Kidney (tissue), 14 donors: ENCODE measurements around the gene ASAP2. TPM values are rescaled to one million over a fixed set of nuclear protein-coding genes. Genes with fewer than 3 reads are reported as not detected.

Experiments used
- DNase-seq, 5 donors: peaks; one replicate each; pipeline ENCODE4 v3.0.0-alpha.2; 2013 to 2020
- FAIRE-seq: peaks from 2 replicates; lab custom pipeline; 2012; peaks lifted over from hg19 to GRCh38; lab: Jason Lieb, UNC
- H3K27ac ChIP-seq, 2 donors: one replicate each; pipeline ENCODE4 v1.7.0; 2013; ENCODE audit warnings: low read depth in 2 of 2, low read length in 2 of 2, inconsistent platforms in 1 of 2
- H3K27me3 ChIP-seq: one replicate; pipeline ENCODE4 v1.7.1; 2013; ENCODE audit warnings: low read length, inconsistent platforms; ENCODE audit not compliant: control insufficient read depth, insufficient read depth
- H3K36me3 ChIP-seq, 3 donors: one replicate each; pipeline versions ENCODE4 v1.7.0 to v1.7.1; 2013; ENCODE audit warnings: low read length in 3 of 3, control low read depth in 1 of 3, inconsistent platforms in 1 of 3; ENCODE audit not compliant: insufficient read depth in 3 of 3, control insufficient read depth in 2 of 3
- H3K4me1 ChIP-seq, 3 donors: one replicate each; pipeline versions ENCODE4 v1.7.0 to v1.7.1; 2013; ENCODE audit warnings: low read length in 3 of 3, inconsistent platforms in 1 of 3, low read depth in 1 of 3; ENCODE audit not compliant: control insufficient read depth in 2 of 3, insufficient read depth in 2 of 3
- H3K4me3 ChIP-seq, 3 donors: one replicate each; pipeline versions ENCODE4 v1.7.0 to v1.8.1; 2013; ENCODE audit warnings: low read length in 3 of 3, control low read depth in 1 of 3, inconsistent platforms in 1 of 3
- H3K9ac ChIP-seq, 3 donors: one replicate each; pipeline versions ENCODE4 v1.7.0 to v1.7.1; 2013; ENCODE audit warnings: low read length in 3 of 3, control low read depth in 1 of 3, inconsistent platforms in 1 of 3
- H3K9me3 ChIP-seq, 3 donors: one replicate each; pipeline versions ENCODE4 v1.7.0 to v1.7.1; 2013; ENCODE audit warnings: low read length in 3 of 3, control low read depth in 1 of 3, inconsistent platforms in 1 of 3; ENCODE audit not compliant: control insufficient read depth in 2 of 3, insufficient read depth in 1 of 3
- intact Hi-C: fragments of 100-400 bp; cut with DNase I; formaldehyde crosslinking; loops from one replicate; pipeline ENCODE4 v1.11.1; 2022
- polyA plus RNA-seq: library from polyadenylated mRNA; stranded (reverse); fragments of 350-450 nt; fragmentation: Illumina TruSeq; extraction: RNeasy Lipid Tissue Mini Kit (QIAGEN cat#74804); gene quantifications from one replicate; pipeline ENCODE4 v1.2.3, GENCODE V29; 2014; ENCODE audit warnings: low read depth, low replicate concordance; ENCODE audit not compliant: insufficient read depth
- total RNA-seq: library from RNA; stranded (reverse); fragmentation: NEBNext Ultra II Directional; extraction: Animal tissue kit (Norgen Biotek cat#: 25700); gene quantifications from one replicate; pipeline ENCODE4 v1.2.1, GENCODE V29; 2021
- TF ChIP-seq, protein P1 (sequence below): IDR thresholded peaks from 3 replicates; pipeline ENCODE4 v1.5.1; 2012; ENCODE audit warnings: mild to moderate bottlenecking, moderate library complexity, borderline replicate concordance; ENCODE audit not compliant: insufficient read depth; ENCODE audit errors: extremely low read depth
- donor health status: control.
- donor health status: control.
- donor health status: control.
- donor health status: control.
- donor health status: control.
- donor health status: DM: yes; HTN: yes; CAD: no.
- donor health status: Normal renal cell carcinoma (clear cell type).

ASAP2 gene
- total and polyA plus RNA-seq, 2 donors from 2014 or later, result 26.2 to 54.8 TPM

DNA sequence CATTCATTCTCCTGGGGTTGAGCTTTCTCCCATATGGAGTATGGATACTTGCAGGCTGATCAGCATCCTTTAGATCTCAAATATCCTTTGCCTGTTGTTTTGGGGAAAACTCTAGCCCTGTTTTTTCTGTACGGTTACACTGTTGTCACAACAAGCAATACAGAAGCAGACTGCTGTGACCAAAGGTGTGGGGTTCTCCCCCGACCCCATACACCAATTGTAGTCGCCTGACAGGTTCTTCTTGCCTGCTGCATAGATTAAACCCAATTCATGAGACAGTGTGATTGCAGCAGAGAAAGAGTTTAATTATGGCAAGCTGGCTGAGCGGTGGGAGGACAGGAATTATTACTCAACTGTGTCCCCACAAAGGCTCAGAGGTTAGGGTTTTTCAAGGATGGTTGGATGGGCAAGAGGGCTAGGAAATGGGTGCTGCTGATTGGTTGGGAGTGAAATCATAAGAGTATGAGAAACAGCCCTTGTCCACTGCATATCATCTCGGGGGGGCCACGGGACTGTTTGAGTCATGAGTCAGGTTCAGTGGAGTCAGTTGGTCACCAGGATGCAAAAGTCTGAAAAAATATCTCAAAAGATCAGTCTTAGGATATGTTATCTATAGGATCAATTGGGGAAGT, 176.1 kb downstream of the ASAP2 start:
- no peaks in the 10 kb centered on the region for H3K27me3 ChIP-seq
- peaks cover 0 to 21% (median 20%) of the 10 kb centered on the region in 3 donors for H3K4me1 ChIP-seq
- intact Hi-C loops, result no loop called here
- H3K36me3 ChIP-seq, result peaks cover 0 to 41% (median 15%) of the 10 kb centered on the region in 3 donors
- H3K4me3 ChIP-seq, result no peak overlapping the region
- no peak overlapping the region for H3K9ac ChIP-seq
- peak overlapping the region in 1 of 2 donors; percentile 9 for H3K27ac ChIP-seq
- DNase-seq (no peak), FAIRE-seq (no peak)
- TF ChIP-seq, protein P1, sequence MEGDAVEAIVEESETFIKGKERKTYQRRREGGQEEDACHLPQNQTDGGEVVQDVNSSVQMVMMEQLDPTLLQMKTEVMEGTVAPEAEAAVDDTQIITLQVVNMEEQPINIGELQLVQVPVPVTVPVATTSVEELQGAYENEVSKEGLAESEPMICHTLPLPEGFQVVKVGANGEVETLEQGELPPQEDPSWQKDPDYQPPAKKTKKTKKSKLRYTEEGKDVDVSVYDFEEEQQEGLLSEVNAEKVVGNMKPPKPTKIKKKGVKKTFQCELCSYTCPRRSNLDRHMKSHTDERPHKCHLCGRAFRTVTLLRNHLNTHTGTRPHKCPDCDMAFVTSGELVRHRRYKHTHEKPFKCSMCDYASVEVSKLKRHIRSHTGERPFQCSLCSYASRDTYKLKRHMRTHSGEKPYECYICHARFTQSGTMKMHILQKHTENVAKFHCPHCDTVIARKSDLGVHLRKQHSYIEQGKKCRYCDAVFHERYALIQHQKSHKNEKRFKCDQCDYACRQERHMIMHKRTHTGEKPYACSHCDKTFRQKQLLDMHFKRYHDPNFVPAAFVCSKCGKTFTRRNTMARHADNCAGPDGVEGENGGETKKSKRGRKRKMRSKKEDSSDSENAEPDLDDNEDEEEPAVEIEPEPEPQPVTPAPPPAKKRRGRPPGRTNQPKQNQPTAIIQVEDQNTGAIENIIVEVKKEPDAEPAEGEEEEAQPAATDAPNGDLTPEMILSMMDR, result no peak
- no peaks in the 10 kb centered on the region for H3K9me3 ChIP-seq

- H3K9me3 ChIP-seq, result no peaks in the 10 kb centered on the region
- H3K4me3 ChIP-seq, result no peak overlapping the region
- no peaks in the 10 kb centered on the region for H3K27me3 ChIP-seq
- H3K4me1 ChIP-seq, result peaks cover 0 to 19% (median 15%) of the 10 kb centered on the region in 3 donors
- FAIRE-seq, result no peak
- H3K9ac ChIP-seq, result no peak overlapping the region
- H3K36me3 ChIP-seq, result peaks cover 0 to 57% (median 12%) of the 10 kb centered on the region in 3 donors
- DNase-seq, result no peak
- TF ChIP-seq, protein P1, result no peak
- intact Hi-C loops, result no loop called here
- peak overlapping the region in 1 of 2 donors; percentile 89 for H3K27ac ChIP-seq
These were observed 177.9 kb downstream of the ASAP2 start for GRCh38 chr2:9384521-9384920.

DNA sequence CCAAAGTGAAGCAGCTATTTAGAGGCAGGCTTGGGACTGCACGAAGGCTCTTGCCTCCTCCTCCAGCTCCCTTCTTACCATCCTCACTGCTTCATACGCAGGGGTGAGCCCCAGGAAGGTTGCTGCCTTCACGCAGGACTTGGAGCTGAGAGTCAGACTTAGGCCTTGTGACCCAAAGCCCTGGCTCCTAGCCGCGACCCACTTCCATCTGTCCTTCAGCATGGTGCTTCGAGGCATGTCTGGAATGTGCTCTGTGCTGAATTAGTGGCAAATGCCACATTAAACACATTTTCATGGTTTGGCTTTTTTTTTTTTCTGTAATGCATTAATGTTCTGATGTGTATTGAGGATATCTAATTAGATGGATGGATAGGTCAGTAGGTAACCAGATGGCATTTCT, 179.2 kb downstream of the ASAP2 start:
- Histone ChIP-seq H3K36me3 (peaks cover 0 to 53% (median 11%) of the 10 kb centered on the region in 3 donors), H3K4me3 (no peak overlapping the region), H3K9me3 (no peaks in the 10 kb centered on the region), H3K9ac (no peak overlapping the region), H3K4me1 (peaks cover 0 to 18% (median 15%) of the 10 kb centered on the region in 3 donors), H3K27me3 (no peaks in the 10 kb centered on the region), H3K27ac (peak overlapping the region; percentile 54 to 89)
- FAIRE-seq, result no peak
- TF ChIP-seq, protein P1, result no peak
- intact Hi-C loops, result no loop called here
- DNase-seq, result no peak
